Stimulated activated CD8-positive, alpha-beta memory T cell treated with anti-CD3 and anti-CD28 coated beads, Interleukin-7, amount 100 ng/mL, for 48 hours (primary cell): ENCODE data around the gene SPATC1L.
"Not testable (repeated sequence)": the region's sequence is repeated elsewhere in the genome, so short reads cannot be mapped to it uniquely, and the experiment has no call there.

Experiments used
- DNase-seq, 2 donors: peaks; one replicate each; pipeline ENCODE4 v3.0.0-alpha.2; 2020; ENCODE audit warnings: low read depth in 1 of 2; ENCODE audit errors: extremely low read depth in 1 of 2

Gene SPATC1L

GRCh38 chr21:46200877-46201803, 16.9 kb upstream of the SPATC1L start:
- not testable (repeated sequence) for DNase-seq

GRCh38 chr21:46199436-46200373, 15.4 kb upstream of the SPATC1L start:
- DNase-seq: no peak

GRCh38 chr21:46196733-46197132, 12.5 kb upstream of the SPATC1L start:
- no peak for DNase-seq

GRCh38 chr21:46195595-46196195, 11.4 kb upstream of the SPATC1L start:
- DNase-seq: no peak

- no peak for DNase-seq
Observed at GRCh38 chr21:46194374-46195334, 10.4 kb upstream of the SPATC1L start.

- no peak for DNase-seq
Observed at GRCh38 chr21:46193829-46194373, 9.6 kb upstream of the SPATC1L start.

- no peak for DNase-seq
Observed at GRCh38 chr21:46191686-46192575, 7.7 kb upstream of the SPATC1L start.

- no peak for DNase-seq
Observed at GRCh38 chr21:46191257-46191685, 7.0 kb upstream of the SPATC1L start.

GRCh38 chr21:46190491-46191131, 6.4 kb upstream of the SPATC1L start:
- no peak for DNase-seq

- DNase-seq: no peak
Observed at GRCh38 chr21:46189959-46190490, 5.8 kb upstream of the SPATC1L start.

GRCh38 chr21:46189213-46189958, 5.1 kb upstream of the SPATC1L start:
- no peak for DNase-seq

- no peak for DNase-seq
Observed at GRCh38 chr21:46188226-46189212, 4.3 kb upstream of the SPATC1L start.

- no peak for DNase-seq
Observed at GRCh38 chr21:46187814-46188213, 3.6 kb upstream of the SPATC1L start.

- no peak for DNase-seq
Observed at GRCh38 chr21:46187261-46187660, 3.0 kb upstream of the SPATC1L start.

- DNase-seq: no peak
Observed at GRCh38 chr21:46185716-46186115, 1.5 kb upstream of the SPATC1L start.
